ENCODE measurements around the gene ALCAM. TPM values are rescaled to one million over a fixed set of nuclear protein-coding genes. Genes with fewer than 3 reads are reported as not detected.

The ALCAM gene
- total and polyA plus RNA-seq, 7 donors, result 0.42 to 1.5 (median 0.70) TPM

DNA sequence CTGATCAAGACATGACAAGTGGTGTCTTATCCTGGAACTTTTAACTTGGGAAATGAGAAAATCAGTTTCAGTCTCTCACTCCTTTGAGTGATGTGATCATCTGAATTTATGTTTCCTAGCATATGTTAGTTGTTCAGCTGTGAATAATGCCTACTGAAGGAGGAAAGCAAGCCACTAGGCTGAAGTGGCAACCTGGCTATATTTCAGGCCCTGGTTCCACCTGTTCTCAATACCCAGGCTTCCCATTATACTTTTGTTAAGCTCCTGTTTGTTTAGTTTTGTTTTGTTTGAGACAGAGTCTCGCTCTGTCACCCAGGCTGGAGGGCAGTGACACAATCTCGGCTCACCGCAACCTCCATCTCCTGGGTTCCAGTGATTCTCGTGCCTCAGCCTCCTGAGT lies 243.8 kb downstream of the ALCAM start:
- Histone ChIP-seq H3K9me3 (no peaks in the 10 kb centered on the region), H3K4me3 (no peak overlapping the region), H3K27ac (no peak overlapping the region), H3K36me3 (ENCODE audit: insufficient read depth in 1 of 2, low read depth in 1 of 2) (no peaks in the 10 kb centered on the region), H3K4me1 (no peaks in the 10 kb centered on the region), H3K27me3 (ENCODE audit: insufficient read depth in 3 of 3, low read length in 2 of 3) (no peaks in the 10 kb centered on the region)
- no peak for DNase-seq
- intact Hi-C loops (cut with DNase I), result no loop called here
- TF ChIP-seq, protein P1, sequence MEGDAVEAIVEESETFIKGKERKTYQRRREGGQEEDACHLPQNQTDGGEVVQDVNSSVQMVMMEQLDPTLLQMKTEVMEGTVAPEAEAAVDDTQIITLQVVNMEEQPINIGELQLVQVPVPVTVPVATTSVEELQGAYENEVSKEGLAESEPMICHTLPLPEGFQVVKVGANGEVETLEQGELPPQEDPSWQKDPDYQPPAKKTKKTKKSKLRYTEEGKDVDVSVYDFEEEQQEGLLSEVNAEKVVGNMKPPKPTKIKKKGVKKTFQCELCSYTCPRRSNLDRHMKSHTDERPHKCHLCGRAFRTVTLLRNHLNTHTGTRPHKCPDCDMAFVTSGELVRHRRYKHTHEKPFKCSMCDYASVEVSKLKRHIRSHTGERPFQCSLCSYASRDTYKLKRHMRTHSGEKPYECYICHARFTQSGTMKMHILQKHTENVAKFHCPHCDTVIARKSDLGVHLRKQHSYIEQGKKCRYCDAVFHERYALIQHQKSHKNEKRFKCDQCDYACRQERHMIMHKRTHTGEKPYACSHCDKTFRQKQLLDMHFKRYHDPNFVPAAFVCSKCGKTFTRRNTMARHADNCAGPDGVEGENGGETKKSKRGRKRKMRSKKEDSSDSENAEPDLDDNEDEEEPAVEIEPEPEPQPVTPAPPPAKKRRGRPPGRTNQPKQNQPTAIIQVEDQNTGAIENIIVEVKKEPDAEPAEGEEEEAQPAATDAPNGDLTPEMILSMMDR (IDR thresholded peaks at IDR 0.05), result no peak
- no peak for ATAC-seq
- WGBS, 3 donors, result 91 to 97% (median 96%) methylated on average over 4 of the region's 4 CpGs

DNA sequence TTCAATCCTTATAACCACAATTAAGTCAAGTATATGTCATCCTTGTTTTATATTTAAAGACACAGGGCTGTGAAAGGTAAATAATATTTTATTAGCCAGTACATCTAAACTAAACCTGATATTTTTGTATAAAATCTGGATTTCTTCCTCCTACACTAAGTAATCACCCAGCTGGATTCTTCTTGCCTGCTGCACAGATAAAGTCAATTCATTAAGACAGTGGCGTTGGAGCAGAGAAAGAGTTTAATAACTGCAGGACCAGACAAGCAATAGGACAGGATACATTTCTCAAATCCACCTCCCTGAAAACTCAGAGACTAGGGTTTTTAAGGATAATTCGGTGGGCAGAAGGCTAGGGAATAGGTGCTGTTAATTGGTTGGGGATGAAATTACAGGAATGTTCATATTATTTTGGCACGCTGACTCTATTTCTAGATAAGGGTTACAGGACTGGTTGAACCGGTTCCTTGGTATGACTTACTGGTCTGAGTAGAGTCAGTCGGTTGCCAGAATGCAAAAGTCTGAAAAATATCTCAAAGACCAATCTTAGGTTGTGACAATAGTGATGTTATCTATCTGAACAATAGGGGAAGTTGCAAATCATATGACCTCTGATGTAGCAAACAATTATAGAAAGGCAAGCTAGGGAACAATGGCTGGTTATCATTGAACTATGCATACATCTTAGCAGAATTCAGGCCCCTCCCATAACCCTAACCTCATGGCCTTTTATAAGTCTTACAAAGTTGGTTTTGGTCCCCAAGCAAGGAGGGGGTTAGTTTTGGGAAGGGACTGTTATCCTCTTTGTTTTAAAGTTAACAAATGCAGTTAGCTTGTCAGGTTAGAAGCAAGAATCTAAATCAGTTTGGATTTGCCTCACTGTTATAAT lies 244.8 kb downstream of the ALCAM start:
- Histone ChIP-seq H3K27me3 (ENCODE audit: insufficient read depth in 3 of 3, low read length in 2 of 3) (no peaks in the 10 kb centered on the region), H3K27ac (no peak overlapping the region), H3K4me3 (no peak overlapping the region), H3K4me1 (no peaks in the 10 kb centered on the region), H3K9me3 (no peaks in the 10 kb centered on the region), H3K36me3 (ENCODE audit: insufficient read depth in 1 of 2, low read depth in 1 of 2) (no peaks in the 10 kb centered on the region)
- intact Hi-C loops (cut with DNase I), result no loop called here
- TF ChIP-seq, protein P1 (IDR thresholded peaks at IDR 0.05), result no peak
- DNase-seq (no peak), ATAC-seq (no peak)
- 89 to 94% (median 93%) methylated on average over 5 of the region's 5 CpGs for WGBS, 3 donors

DNA sequence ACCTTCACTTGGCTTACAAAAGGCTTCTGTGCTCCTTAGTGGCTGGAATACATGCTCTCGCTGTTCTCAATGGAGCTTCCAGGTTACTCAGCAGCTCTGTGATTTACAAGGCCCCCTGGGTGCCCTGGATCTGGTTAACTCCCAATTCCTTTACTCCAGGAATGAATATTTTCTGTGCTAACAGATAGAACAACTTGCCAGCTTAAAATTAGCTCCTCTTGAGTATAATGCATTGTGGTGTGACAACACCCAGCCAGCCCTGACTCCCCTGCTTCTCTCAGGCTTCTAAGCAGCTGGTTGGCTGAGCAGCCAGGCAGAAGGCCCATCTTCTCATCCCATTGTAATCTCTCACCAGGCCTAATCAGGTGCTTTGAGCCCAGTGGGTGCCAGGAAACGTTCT lies 246.4 kb downstream of the ALCAM start:
- TF ChIP-seq, protein P1 (IDR thresholded peaks at IDR 0.05), result no peak
- H3K9me3 ChIP-seq, result no peaks in the 10 kb centered on the region
- H3K4me3 ChIP-seq, result no peak overlapping the region
- no peaks in the 10 kb centered on the region for H3K4me1 ChIP-seq
- no peak for ATAC-seq
- no peaks in the 10 kb centered on the region for H3K36me3 ChIP-seq (ENCODE audit: insufficient read depth in 1 of 2, low read depth in 1 of 2)
- WGBS, 3 donors, result 27 to 51% (median 39%) methylated on average over 2 of the region's 2 CpGs
- DNase-seq, result no peak
- H3K27me3 ChIP-seq (ENCODE audit: insufficient read depth in 3 of 3, low read length in 2 of 3), result no peaks in the 10 kb centered on the region
- intact Hi-C loops (cut with DNase I), result no loop called here
- H3K27ac ChIP-seq, result no peak overlapping the region

DNA sequence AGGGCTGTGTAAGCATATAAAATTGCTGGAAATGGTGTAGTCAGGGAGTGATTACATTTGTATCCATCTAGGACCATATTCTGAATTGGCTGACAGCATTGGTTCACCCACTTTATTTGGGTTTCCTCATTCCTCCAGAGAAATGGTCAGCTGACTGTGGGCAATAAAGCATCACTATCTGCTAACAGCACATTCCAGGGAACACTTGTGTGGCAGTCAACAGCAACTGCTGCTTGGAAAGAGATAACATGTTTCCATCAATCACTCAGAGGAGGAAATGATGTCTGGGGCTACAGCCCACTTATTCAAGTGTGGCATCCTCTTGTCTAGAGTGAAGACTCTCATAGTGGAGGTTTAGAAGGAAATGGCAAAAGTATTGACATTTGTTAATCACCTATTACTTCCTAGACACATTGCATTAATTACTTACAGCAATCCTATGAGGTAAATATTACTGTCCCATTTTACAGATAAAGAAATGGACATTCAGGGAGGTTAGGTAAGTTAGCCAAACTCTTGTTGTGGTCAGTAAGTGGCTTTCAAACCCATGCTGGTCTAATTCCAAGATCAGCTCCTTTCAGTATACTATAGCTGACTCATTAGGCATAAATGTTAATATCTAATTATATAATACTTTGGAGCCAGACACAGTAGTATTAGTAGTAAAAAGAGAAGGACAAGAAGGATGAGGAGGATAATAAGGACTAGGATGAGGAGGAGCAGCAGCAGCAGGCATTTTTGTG lies 247.8 kb downstream of the ALCAM start:
- Histone ChIP-seq H3K27me3 (ENCODE audit: insufficient read depth in 3 of 3, low read length in 2 of 3) (no peaks in the 10 kb centered on the region), H3K4me1 (no peaks in the 10 kb centered on the region), H3K27ac (no peak overlapping the region), H3K36me3 (ENCODE audit: insufficient read depth in 1 of 2, low read depth in 1 of 2) (no peaks in the 10 kb centered on the region), H3K4me3 (no peak overlapping the region), H3K9me3 (no peaks in the 10 kb centered on the region)
- ATAC-seq (no peak), DNase-seq (no peak)
- TF ChIP-seq, protein P1 (IDR thresholded peaks at IDR 0.05), result no peak
- intact Hi-C loops (cut with DNase I), result no loop called here
